GM18861 (cell line): Measurements from ENCODE around the gene CYP2A7.
"Not testable (repeated sequence)": the region's sequence is repeated elsewhere in the genome, so short reads cannot be mapped to it uniquely, and the experiment has no call there.

Experiments used
- ATAC-seq: cut with Tn5 transposase; IDR thresholded peaks from one replicate; pipeline ENCODE4 v1.9.1; 2021; ENCODE audit not compliant: unreplicated experiment

The CYP2A7 gene

GRCh38 chr19:40842997-40843652, 38.9 kb downstream of the CYP2A7 start:
- not testable (repeated sequence) for ATAC-seq

- not testable (repeated sequence) for ATAC-seq
These were observed 40.0 kb downstream of the CYP2A7 start for GRCh38 chr19:40842012-40842411.

- not testable (repeated sequence) for ATAC-seq
These were observed 43.6 kb downstream of the CYP2A7 start for GRCh38 chr19:40838477-40838876.

GRCh38 chr19:40836754-40837429, 45.1 kb downstream of the CYP2A7 start:
- ATAC-seq, result no peak

- ATAC-seq, result not testable (repeated sequence)
These were observed 48.1 kb downstream of the CYP2A7 start for GRCh38 chr19:40833728-40834533.

- ATAC-seq, result not testable (repeated sequence)
These were observed 49.6 kb downstream of the CYP2A7 start for GRCh38 chr19:40832431-40832790.

- ATAC-seq, result no peak
These were observed 50.3 kb downstream of the CYP2A7 start for GRCh38 chr19:40831502-40832430.

- ATAC-seq, result not testable (repeated sequence)
These were observed 51.3 kb downstream of the CYP2A7 start for GRCh38 chr19:40830741-40831140.

- no peak for ATAC-seq
These were observed 52.8 kb downstream of the CYP2A7 start for GRCh38 chr19:40829205-40829604.

GRCh38 chr19:40827386-40828247, 54.4 kb downstream of the CYP2A7 start:
- no peak for ATAC-seq

GRCh38 chr19:40826699-40827385, 55.2 kb downstream of the CYP2A7 start:
- ATAC-seq, result not testable (repeated sequence)

GRCh38 chr19:40826312-40826698, 55.7 kb downstream of the CYP2A7 start:
- ATAC-seq, result not testable (repeated sequence)

- ATAC-seq, result not testable (repeated sequence)
These were observed 56.5 kb downstream of the CYP2A7 start for GRCh38 chr19:40825460-40826095.
